Stimulated activated CD4-positive, alpha-beta T cell treated with anti-CD3 and anti-CD28 coated beads, Interleukin-4, amount 100 ng/mL, for 24 hours (primary cell): ENCODE measurements around the gene UGT1A7.
"Not testable (repeated sequence)": the region's sequence is repeated elsewhere in the genome, so short reads cannot be mapped to it uniquely, and the experiment has no call there.

Experiments used
- DNase-seq: peaks from one replicate; pipeline ENCODE4 v3.0.0-alpha.2; 2020

UGT1A7 gene

DNA sequence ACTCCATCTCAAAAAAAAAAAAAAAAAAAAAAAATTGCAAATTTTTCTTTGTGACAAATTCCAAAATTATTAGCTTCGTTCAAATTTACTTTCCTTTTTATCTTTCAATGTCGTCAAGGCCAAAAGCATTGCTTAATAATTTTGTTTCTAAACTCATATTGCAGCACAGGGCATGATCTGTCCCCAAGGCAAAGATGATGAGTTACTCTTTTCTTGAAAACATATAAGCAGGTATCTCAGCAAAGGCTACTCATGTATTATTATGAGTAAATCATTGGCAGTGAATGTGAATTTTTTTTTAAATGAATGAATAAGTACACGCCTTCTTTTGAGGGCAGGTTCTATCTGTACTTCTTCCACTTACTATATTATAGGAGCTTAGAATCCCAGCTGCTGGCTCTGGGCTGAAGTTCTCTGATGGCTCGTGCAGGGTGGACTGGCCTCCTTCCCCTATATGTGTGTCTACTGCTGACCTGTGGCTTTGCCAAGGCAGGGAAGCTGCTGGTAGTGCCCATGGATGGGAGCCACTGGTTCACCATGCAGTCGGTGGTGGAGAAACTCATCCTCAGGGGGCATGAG, at the start of gene UGT1A7:
TSS of gene UGT1A7 (plus strand) at position 381 of the 579 bp plus-strand sequence. CDS start at position 418, 37 bp downstream.
- DNase-seq: no peak

DNA sequence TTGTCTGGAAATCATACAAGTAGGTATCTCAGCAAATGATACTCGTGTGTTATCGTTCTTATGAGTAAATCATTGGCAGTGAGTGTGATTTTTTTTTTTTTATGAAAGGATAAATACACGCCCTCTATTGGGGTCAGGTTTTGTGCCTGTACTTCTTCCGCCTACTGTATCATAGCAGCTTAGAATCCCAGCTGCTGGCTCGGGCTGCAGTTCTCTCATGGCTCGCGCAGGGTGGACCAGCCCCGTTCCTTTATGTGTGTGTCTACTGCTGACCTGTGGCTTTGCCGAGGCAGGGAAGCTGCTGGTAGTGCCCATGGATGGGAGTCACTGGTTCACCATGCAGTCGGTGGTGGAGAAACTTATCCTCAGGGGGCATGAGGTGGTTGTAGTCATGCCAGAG, 45.4 kb upstream of the UGT1A7 start, which contains the start of gene UGT1A10:
TSS of gene UGT1A10 (plus strand) at position 143 of the 400 bp plus-strand sequence. CDS start at position 218, 75 bp downstream.
- not testable (repeated sequence) for DNase-seq

DNA sequence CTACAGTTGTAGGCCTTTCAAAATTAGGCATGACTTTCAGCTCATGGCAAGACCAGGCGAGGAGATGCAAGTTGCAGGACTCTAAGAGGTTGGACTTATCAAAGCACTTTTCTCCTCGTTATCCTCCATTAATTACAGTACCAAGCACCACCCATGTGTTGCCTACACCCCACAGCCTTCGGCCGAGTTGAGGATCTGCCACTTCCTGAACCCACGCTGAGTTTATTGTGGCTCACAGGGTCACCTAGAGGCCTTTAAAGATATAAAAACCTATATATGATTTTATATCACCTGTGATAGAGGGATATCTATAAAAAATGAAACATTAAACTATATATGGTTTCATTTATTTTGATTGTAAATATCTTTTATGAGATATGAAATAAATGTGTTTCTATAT, 42.9 kb upstream of the UGT1A7 start:
- no peak for DNase-seq

DNA sequence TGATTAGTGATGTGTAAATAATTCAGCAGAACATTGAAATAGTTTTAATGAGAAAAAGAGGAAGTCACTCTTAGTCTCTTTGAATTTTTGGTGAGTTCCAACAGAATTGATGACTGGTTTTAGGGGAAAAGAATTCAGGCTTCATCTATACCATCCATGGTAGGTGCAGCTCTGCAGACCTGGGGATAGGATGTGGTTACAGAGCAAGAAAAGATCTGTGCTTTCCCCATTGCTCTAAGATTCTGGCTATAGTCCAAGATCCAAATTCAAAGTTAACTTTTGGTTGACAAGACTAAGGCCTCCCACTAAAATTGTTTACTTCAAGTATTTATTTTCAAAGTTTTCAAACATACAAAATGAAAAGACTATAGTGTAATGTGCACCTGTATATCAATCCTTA, 41.8 kb upstream of the UGT1A7 start:
- no peak for DNase-seq

DNA sequence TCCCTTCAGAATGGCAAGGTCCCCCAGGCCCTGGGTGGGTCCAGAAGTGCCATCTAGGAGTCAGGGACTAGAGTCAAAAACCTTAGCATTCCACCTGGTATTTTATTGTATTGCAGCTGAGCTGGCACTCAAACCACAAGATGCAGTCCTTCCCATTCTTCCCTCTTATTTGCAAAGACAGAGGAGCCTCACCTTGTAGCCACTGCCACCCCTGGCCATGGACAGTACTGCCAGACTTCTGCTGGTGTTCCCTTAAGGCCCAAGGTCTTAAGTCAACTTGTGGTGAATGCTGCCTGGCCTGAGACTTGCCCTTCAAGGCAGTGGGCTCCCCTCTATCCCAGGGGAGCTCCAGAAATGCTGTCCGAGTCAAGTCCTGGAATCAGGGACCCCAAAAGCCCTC, 38.6 kb upstream of the UGT1A7 start:
- DNase-seq: no peak

DNA sequence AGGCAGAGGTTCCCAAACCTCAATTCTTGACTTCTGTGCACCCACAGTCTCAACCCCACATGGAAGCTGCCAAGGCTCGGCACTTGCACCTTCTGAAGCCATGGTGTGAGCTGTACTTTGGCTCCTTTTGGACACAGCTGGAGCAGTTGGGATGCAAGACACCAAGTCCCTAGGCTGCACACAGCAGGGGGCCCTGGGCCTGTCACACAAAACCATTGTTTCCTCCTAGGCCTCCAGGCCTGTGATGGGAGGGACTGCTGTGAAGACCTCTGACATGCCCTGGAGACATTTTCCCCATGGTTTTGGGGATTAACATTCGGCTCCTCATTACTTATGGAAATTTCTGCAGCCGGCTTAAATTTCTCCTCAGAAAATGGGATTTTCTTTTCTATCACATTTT, 35.7 kb upstream of the UGT1A7 start:
- DNase-seq: not testable (repeated sequence)

DNA sequence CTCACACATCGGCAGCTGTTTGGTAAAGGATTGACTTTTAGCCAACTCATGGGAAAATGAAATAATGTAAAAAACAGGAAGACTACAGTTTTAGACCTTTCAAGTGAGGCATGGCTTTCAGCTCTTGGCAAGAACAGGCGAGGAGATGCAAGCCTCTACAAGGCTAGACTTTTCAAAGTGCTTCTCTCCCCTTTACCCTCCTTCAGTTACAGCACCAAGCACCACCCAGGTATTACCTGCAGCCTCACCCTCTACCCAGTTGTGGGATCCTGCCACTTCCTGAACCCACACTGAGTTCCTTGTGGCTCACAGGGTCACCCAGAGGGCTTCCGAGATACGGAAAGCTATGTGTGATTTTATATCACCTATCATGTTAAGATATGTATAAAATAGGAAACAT, 30.7 kb upstream of the UGT1A7 start:
- no peak for DNase-seq

DNA sequence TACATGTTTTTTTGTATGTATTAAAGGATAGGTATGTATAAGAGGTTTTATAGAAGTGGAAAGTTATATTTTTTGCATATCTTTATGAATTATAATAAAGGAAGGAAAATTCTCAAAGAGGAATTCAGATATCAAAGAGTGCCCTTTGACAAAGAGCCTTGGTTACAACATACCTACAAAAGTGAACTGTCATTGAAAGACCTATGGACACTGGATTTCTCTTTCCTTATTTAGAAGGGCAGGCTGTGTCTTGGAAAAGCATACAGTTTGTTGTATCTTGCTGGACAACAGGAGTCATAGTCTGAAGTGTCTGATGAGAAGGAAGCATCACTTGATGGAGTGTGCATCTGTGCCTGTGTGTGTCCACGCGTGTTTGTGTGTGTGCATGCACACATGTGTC, 30.3 kb upstream of the UGT1A7 start:
- DNase-seq: no peak

DNA sequence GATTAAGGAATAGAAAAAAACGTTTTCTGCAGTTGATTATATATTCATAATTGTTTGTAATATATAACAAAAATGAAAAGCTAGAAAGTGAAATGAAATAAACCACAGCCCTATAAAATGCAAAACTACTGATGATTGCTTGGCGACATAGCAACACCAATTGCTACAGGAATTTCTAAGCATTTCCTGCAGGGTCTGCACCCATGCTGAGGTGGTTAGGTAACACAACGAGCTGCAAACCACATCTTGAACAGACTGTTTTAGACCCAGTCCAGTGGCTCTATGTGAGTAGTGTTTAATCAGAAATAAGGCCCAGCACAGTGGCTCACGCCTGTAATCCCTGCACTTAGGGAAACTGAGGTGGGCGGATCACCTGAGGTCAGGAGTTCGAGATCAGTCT, 27.2 kb upstream of the UGT1A7 start:
- DNase-seq: no peak

DNA sequence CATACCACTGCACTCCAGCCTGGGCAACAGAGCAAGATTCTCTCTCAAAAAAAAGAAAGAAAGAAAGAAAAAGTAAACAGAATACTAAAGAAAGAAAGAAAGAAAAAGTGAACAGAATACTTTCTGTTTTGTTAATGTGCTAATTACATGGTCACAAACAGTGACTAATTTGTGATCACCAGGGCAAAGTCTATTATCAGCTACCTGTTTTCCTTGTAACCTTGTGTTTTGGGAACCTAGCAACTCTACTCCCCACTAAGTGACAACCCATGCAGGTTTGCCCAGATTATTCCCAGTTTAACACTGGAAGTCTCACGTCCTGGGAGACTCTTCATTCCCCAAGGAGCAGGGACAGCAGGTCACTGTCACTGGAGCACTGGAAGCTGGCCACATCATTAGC, 26.7 kb upstream of the UGT1A7 start:
- DNase-seq: no peak

DNA sequence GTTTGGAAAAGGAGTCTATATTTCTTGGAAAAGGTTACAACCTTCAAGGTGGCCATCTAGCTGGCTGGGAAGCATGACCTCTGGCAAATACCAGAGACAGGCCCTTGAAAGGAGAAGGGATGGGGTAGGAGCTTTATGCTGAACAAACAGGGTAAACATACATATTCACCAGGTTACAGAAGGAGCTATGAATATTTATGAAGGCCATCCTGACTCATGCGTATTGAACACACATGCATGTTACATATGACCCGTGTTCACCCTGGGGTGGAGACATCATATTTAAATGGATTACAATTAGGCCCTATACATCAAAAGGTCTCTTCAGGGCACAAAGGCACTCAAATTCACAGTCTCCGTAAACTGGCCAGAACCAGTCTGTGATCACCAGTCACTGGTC, 25.8 kb upstream of the UGT1A7 start:
- DNase-seq: not testable (repeated sequence)

DNA sequence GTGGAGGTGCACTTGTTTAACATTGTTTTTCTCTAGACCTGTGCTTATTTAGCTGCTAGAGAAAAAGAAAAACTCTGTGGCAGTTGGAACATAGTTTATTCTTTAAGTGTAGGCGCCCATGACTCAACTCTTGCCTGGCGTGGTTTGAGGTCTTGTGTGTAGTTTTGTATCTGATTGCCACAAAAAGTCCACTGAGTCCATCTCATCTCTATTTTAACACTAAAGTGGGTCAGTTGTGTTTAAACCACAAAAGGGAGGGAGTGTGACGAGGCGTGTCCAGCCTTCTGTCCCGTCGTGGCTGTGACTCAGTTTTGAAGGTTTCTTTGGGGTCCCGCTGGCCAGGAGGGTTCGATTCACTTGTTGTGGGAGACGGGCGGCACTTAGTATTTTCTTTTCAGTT, 25.3 kb upstream of the UGT1A7 start:
- no peak for DNase-seq

DNA sequence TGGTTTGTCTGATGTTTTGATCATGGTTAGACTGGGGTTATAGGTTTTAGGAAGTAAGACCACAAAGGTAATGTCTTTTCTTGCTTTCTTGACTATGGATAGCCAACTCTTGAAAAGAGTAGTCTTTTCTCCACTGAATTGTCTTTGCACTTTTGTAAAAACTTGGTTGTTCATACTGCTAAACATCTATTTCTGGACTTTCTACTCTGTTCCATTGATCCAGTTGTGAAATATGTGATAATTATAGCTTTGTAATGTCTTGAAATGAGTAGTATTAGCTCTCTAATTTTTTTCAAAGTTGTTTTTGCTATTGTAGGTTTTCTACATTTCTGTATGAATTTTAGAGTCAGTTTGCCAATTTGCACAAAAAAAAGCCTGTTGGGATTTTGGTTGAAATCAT, 23.1 kb upstream of the UGT1A7 start:
- DNase-seq: no peak

DNA sequence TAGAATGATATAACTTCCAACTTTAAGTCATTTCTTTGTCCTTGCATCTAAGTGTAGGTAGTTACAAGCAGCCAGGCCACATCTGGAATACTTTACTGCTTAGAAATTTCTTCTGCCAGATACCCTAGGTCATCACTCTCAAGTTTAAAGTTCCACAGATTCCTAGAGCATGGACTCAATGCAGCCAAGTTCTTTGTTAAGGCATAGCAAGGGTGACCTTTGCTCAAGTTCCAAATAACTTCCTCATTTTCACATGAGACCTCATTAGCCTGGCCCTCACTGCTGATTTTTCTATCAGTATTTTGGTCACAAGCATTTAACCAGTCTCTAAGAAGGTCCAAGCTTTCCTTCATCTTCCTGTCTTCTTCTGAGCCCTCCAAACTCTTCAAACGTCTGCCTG, 17.8 kb upstream of the UGT1A7 start:
- DNase-seq: no peak

DNA sequence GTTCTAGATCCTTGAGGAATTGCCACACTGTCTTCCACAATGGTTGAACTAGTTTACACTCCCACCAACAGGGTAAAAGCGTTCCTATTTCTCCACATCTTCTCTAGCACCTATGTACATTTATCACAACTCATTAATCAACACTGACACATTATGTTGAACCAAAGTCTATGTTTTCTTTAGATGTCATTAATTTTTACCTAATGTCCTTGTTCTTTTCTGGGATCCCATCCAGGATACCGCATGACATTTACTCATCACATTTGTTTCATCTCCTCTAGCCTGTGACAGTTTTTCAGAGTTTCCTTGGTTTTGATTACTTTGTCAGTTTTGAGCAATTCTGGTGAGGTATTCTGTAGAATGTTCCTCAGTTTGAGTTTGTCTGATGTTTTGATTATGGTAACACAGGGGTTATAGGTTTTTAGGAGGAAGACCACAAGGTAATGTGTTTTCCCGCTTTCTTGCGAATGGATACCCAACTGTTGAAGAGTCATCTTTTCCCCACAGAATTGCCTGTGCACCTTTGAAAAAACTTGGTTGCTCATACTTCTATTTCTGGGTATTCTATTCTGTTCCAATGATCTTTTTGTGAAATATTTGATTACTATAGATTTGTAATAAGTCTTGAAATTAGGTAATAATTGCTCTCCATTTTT, 13.0 kb upstream of the UGT1A7 start:
- DNase-seq: no peak

DNA sequence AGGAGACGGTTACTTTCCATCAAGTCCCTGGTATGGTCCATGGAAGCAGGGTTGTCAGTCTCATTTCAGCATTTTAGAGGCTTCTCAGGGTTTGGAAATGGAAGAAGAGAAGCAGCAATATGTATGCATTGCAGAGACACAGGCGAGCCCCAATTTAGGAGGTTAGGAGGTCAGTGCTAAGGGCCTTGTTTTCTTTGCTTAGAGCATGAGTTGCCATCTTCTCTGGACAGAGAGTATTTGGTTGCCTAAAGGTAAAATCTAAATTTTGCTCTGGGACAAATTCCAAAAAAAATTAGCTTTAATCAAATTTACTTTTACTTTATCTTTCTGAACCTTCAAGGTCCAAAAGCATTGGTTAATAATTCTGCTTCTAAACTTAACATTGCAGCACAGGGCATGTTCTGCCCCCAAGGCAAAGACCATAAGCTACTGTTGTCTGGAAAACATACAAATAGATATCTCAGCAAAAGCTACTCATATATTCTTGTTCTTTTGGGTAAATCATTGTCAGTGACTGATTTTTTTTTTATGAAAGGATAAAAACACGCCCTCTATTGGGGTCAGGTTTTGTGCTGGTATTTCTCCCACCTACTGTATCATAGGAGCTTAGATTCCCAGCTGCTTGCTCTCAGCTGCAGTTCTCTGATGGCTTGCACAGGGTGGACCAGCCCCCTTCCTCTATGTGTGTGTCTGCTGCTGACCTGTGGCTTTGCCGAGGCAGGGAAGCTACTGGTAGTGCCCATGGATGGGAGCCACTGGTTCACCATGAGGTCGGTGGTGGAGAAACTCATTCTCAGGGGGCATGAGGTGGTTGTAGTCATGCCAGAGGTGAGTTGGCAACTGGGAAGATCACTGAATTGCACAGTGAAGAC, 10.2 kb upstream of the UGT1A7 start, which contains the start of gene UGT1A9:
TSS of gene UGT1A9 (plus strand) at position 609 of the 872 bp plus-strand sequence. CDS start at position 646, 37 bp downstream.
- no peak for DNase-seq

DNA sequence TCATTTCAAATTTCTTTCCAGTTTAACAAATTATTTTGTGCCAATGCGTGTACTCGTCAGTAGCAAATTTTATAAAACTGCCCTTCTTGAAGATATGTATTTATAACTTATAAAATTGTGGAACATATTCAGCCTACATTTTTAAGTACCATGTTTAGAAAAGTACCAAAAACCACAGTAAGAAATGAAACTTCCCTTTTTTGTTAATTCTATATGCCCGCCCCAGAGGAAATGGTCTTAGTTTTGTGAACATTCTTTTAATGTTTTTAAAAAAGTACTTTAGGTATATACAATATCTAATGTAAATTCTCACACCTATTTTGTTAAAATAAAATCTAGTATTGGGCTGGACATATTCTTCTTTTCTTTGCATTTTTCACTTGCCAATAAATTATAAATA, 8.8 kb upstream of the UGT1A7 start:
- no peak for DNase-seq

DNA sequence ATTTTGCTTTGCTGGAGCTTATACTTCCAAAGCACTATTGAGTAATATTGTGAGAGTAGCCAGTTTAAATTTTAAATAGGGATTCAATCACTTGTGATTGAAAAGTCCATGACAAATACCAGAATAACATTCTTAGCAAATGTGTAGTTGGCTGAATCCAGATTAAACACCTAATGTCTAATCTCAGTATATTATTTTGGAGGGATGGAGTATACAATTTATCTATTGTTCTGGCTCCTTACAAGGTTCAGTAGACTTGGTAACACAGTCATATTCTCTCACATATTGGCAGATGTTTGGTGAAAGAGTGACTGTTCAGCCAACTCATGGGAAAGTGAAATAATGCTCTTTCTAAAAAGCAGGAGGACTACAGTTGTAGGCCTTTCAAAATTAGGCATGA, 7.8 kb upstream of the UGT1A7 start:
- DNase-seq: no peak

DNA sequence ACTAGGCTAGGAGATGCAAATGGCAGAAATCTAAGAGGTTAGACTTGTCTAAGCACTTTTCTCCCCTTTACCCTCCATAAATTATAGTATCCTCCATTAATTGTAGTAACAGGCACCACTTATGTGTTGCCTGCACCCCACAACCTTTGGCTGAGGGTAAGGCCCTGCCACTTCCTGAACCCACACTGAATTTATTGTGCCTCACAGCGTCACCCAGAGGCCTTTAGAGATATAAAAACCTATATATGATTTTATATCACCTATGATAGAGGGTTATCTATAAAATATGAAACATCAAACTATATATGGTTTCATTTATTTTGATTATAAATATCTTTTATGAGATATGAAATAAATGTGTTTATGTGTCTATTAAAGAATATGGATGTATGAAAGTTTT, 7.4 kb upstream of the UGT1A7 start:
- DNase-seq: no peak

DNA sequence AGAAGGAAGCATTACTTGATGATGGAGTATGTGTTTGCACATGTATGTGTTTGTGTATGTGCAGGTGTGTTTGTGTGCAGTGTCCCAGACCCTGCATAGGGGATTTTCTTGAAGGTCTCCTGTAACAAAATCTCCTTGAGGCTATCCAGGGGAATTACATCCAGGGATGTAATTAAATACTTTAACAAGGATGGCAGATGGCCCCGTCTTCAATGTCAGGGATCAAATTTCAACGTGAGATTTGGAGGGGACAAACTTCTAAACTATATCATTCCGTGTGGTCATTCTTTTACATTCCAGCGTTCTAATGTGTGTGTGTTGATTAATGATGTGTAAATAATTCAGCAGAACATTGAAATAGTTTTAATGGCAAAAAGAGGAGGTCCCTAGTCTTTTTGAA, 6.7 kb upstream of the UGT1A7 start:
- DNase-seq: no peak

DNA sequence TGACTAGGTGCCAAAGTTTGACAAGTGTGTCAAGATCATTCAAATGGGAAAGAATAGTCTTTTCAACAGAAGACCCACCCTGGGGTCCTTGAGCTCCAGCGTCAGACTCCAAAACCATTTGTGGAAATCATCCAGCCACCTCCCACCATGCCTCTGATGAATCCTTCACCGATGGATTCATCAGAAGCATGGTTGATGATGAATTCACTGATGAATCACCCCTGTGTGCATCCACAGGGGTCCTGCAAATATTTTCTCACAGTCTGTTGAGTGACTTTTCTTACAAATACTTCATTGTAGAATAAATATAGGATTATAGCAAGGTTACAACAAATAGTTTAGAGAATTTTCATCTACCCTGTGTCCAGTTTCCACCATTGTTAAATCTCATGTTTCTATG, 5.7 kb upstream of the UGT1A7 start:
- no peak for DNase-seq

DNA sequence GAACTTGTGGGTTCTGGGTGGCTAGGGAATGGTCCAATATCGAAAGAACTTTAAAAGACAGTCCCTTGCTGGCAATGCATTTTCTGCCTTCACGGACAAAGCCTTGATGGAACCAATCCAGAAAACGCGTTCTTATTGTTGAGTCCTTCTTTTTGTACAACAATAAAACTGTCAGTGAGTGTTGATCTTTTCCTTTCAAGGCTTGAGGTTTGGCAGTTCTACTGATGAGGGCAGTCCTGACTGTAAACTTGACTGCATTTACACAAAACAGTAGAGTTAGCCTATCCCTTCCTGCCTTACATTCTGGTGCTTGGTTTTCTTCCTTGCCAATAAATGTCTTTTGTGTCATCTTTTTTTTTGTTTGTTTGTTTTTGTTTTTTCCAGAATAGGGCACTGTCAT, 2.5 kb upstream of the UGT1A7 start:
- no peak for DNase-seq

DNA sequence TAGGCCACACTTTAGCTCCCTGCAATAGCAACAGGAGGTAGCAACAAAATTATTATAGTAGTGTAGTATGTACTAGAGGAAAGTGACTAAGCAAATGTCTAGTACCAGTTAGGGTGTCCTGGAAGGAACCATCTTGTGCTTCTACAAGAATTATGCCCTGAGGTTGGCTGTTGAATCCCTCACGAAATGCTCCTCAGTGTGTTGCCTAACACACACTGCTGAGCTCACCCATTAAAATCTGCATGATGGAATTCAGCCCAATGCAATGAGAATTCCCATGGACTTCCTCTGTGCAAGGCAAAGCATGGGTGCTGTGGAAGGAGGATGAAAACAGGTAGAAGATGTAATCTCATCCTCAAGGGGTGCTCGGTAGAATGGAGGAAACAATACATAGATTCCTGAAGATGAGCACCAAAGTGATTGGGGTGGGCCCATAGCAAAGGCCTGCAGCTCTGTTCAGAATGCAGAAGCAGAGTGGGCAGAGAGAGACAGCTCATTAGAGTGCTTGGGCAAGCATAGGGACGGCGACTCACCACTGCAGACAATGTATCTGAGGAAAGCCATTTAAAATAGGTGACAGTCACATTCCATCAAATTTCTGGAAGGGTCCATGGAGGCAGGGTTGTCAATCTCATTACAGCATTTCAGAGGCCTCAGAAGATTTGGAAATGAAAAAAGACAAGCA, 1.2 kb upstream of the UGT1A7 start:
- DNase-seq: no peak
